A673 (cell line): Measurements from ENCODE around the gene SLC2A6. TPM values are rescaled to one million over a fixed set of nuclear protein-coding genes. Genes with fewer than 3 reads are reported as not detected.

Source experiments
- BruUV-seq: library from RNA; stranded (reverse); fragments of 400-500 nt; replicated peaks from 2 replicates; lab custom pipeline; 2021; lab: Mats Ljungman, UMichigan
- CTCF ChIA-PET: fragments of 300-600 bp; sonication (Branson Sonifier 250); formaldehyde crosslinking; loops from one replicate; lab custom pipeline; 2022; ENCODE audit warnings: antibody characterized with exemption; lab: Charles Lee
- POLR2A ChIA-PET: fragments of 300-600 bp; sonication (Branson Sonifier 250); formaldehyde crosslinking; loops from one replicate; lab custom pipeline; 2022; ENCODE audit warnings: antibody characterized with exemption; ENCODE audit not compliant: low non-redundant PET; lab: Charles Lee
- DNase-seq: peaks from one replicate; pipeline ENCODE4 v3.0.0-alpha.2; 2015; ENCODE audit warnings: low spot score
- H3K27ac ChIP-seq: fragments of 200-600 bp; sonication (generic); 2 replicates; pipeline ENCODE4 v1.5.1; 2016; ENCODE audit warnings: mixed run types, low read depth, mild to moderate bottlenecking, mixed read lengths, antibody characterized with exemption, low read length; ENCODE audit not compliant: poor library complexity, severe bottlenecking
- H3K27me3 ChIP-seq: fragments of 200-600 bp; sonication (generic); replicated peaks from 2 replicates; pipeline ENCODE4 v1.6.1; 2017; ENCODE audit warnings: mixed run types, low read depth, mild to moderate bottlenecking, mixed read lengths, antibody characterized with exemption, low read length; ENCODE audit not compliant: insufficient read depth, poor library complexity
- H3K36me3 ChIP-seq: fragments of 200-600 bp; sonication (generic); 2 replicates; pipeline ENCODE4 v1.6.1; 2016; ENCODE audit warnings: mixed run types, mild to moderate bottlenecking, mixed read lengths, antibody characterized with exemption, low read length; ENCODE audit not compliant: insufficient read depth, poor library complexity, severe bottlenecking
- H3K4me1 ChIP-seq: fragments of 200-600 bp; sonication (generic); 2 replicates; pipeline ENCODE4 v1.6.1; 2017; ENCODE audit warnings: mixed run types, mild to moderate bottlenecking, mixed read lengths, antibody characterized with exemption, low read length; ENCODE audit not compliant: insufficient read depth, poor library complexity, severe bottlenecking
- H3K4me3 ChIP-seq: fragments of 200-600 bp; sonication (generic); 2 replicates; pipeline ENCODE4 v1.5.1; 2016; ENCODE audit warnings: low read depth, mixed run types, mild to moderate bottlenecking, mixed read lengths, low read length; ENCODE audit not compliant: poor library complexity, severe bottlenecking
- H3K9me3 ChIP-seq: fragments of 200-600 bp; sonication (generic); 2 replicates; pipeline ENCODE4 v1.6.1; 2016; ENCODE audit warnings: mixed run types, low read depth, mild to moderate bottlenecking, mixed read lengths, antibody characterized with exemption, low read length; ENCODE audit not compliant: poor library complexity, severe bottlenecking
- CTCF ChIP-seq: fragments of 300-800, 200-600 bp; sonication (generic); conservative IDR thresholded peaks from 2 replicates; pipeline ENCODE4 v1.5.1; 2017; ENCODE audit warnings: low read depth, mild to moderate bottlenecking, antibody characterized with exemption, low read length, moderate library complexity, mixed read lengths
- EZH2 ChIP-seq: fragments of 200-600 bp; sonication (generic); IDR thresholded peaks from 2 replicates; pipeline ENCODE4 v1.6.1; 2017; ENCODE audit warnings: borderline replicate concordance, low read depth, mild to moderate bottlenecking, mixed read lengths, antibody characterized with exemption, low read length; ENCODE audit not compliant: poor library complexity, severe bottlenecking
- intact Hi-C: fragments of 100-400 bp; cut with micrococcal nuclease; formaldehyde crosslinking; loops from one replicate; pipeline ENCODE4 v1.10.0; 2022; ENCODE audit not compliant: unreplicated experiment
- total RNA-seq: library from RNA; stranded (reverse); gene quantifications from 2 replicates; pipeline ENCODE4 v1.2.3, GENCODE V29; 2021

The SLC2A6 gene
- total RNA-seq, 1 experiment from 2014 or later: 1.8 TPM

DNA sequence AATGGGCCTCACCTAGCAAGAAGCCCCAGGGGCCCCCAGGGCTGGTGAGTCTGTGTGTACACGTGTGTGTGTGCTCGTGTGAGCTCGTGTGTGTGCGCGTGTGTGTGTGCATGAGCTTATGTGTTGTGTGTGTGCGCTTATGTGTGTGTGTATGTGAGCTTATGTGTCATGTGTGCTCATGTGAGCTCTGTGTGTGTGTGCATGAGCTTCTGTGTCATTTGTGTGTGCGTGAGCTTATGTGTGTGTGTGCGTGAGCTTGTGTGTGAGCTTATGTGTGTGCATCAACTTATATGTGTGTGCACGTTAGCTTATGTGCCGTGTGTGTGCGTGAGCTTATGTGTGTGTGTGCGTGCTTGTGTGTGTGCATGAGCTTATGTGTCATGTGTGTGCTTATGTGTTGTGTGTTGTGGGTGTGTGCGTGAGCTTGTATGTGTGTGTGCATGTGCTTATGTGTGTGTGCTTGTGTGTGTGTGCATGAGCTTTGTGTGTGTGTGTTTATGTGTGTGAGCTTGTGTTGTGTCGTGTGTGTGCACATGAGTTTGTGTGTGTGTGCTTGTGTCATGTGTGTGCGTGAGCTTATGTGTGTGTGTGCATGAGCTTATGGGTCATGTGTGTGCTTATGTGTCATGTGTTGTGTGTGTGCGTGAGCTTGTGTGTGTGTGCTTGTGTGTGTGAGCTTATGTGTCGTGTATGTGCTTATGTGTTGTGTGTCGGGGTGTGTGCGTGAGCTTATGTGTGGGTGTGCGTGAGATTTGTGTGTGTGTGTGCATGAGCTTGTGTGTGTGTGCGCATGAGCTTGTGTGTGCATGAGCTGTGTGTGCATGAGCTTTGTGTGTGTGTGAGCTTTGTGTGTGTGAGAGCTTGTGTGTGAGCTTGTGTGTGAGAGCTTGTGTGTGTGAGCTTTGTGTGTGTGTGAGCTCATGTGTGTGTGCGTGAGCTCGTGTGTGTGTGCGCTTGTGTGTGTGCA, 16.7 kb upstream of the SLC2A6 start:
- intact Hi-C loops: no loop called here
- Histone ChIP-seq H3K27ac (no peak overlapping the region), H3K9me3 (no peaks in the 10 kb centered on the region), H3K4me3 (no peak overlapping the region), H3K4me1 (no peaks in the 10 kb centered on the region), H3K36me3 (no peaks in the 10 kb centered on the region), H3K27me3 (no peaks in the 10 kb centered on the region)
- DNase-seq: no peak
- POLR2A ChIA-PET: no interaction called here
- CTCF ChIA-PET: interaction anchor here (1.6 kb wide), 1 partner anchor 9 kb away, joined by 3 read pairs; no protein-coding TSS in a partner anchor
- no TSS peak for BruUV-seq
- TF ChIP-seq EZH2: no peak
- TF ChIP-seq CTCF: no peak

GRCh38 chr9:133494636-133495326, 15.9 kb upstream of the SLC2A6 start:
- H3K27ac ChIP-seq: no peak overlapping the region
- no peaks in the 10 kb centered on the region for H3K27me3 ChIP-seq
- no peak for DNase-seq
- no peaks in the 10 kb centered on the region for H3K9me3 ChIP-seq
- no peaks in the 10 kb centered on the region for H3K36me3 ChIP-seq
- POLR2A ChIA-PET: no interaction called here
- CTCF ChIA-PET: no interaction called here
- H3K4me1 ChIP-seq: no peaks in the 10 kb centered on the region
- H3K4me3 ChIP-seq: no peak overlapping the region
- TF ChIP-seq EZH2 (no peak), CTCF (no peak)
- BruUV-seq: no TSS peak
- intact Hi-C loops: no loop called here

DNA sequence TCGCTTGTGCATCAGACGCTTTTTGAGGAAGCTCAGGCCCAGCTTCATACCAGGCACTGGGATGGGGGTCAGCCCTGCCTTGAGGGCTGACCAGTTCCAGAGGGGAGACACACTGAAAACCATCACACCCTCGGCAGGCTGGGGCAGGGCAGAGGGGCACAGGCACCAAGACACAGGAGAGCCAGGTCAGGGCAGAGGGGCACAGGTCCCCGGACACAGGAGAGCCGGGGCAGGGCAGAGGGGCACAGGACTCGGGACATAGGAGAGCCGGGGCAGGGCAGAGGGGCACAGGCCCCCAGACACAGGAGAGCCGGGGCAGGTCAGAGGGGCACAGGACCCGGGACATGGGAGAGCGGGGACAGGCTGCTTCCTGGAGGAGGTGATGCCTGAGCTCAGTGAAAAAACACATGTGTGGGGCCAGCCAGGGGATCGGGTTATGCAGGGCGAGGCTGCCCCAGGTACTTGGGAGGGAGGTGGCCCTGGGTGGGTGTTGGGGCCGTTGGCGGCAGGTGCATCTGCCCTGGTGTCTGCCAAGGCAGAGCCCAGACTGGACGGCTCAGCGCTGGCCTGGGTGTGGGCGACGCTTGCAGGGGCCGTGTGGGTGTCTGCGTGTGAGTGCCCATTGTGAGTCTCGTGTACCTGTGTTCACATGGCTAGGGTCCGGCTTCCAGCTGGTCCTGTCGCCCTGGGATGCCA, 15.1 kb upstream of the SLC2A6 start:
- Histone ChIP-seq H3K4me3 (no peak overlapping the region), H3K36me3 (no peaks in the 10 kb centered on the region), H3K27ac (no peak overlapping the region), H3K9me3 (no peaks in the 10 kb centered on the region), H3K4me1 (no peaks in the 10 kb centered on the region), H3K27me3 (no peaks in the 10 kb centered on the region)
- no TSS peak for BruUV-seq
- TF ChIP-seq EZH2 (no peak), CTCF (no peak)
- no peak for DNase-seq
- intact Hi-C loops: no loop called here
- ChIA-PET POLR2A (no interaction called here), CTCF (no interaction called here)
